A549 treated with dexamethasone at 1 μM for 4 hours (cell line): ENCODE measurements around the gene PCDH8. TPM values are rescaled to one million over a fixed set of nuclear protein-coding genes. Genes with fewer than 3 reads are reported as not detected.

Source experiments
- total RNA-seq: library from RNA; stranded (reverse); fragments of 200-300 nt; extraction: Qiagen RNA extraction; gene quantifications from 5 replicates; pipeline ENCODE4 v1.2.3, GENCODE V29; 2022

The PCDH8 gene, protein sequence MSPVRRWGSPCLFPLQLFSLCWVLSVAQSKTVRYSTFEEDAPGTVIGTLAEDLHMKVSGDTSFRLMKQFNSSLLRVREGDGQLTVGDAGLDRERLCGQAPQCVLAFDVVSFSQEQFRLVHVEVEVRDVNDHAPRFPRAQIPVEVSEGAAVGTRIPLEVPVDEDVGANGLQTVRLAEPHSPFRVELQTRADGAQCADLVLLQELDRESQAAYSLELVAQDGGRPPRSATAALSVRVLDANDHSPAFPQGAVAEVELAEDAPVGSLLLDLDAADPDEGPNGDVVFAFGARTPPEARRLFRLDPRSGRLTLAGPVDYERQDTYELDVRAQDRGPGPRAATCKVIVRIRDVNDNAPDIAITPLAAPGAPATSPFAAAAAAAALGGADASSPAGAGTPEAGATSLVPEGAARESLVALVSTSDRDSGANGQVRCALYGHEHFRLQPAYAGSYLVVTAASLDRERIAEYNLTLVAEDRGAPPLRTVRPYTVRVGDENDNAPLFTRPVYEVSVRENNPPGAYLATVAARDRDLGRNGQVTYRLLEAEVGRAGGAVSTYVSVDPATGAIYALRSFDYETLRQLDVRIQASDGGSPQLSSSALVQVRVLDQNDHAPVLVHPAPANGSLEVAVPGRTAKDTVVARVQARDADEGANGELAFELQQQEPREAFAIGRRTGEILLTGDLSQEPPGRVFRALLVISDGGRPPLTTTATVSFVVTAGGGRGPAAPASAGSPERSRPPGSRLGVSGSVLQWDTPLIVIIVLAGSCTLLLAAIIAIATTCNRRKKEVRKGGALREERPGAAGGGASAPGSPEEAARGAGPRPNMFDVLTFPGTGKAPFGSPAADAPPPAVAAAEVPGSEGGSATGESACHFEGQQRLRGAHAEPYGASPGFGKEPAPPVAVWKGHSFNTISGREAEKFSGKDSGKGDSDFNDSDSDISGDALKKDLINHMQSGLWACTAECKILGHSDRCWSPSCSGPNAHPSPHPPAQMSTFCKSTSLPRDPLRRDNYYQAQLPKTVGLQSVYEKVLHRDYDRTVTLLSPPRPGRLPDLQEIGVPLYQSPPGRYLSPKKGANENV
- total RNA-seq: not detected in 5 replicates

DNA sequence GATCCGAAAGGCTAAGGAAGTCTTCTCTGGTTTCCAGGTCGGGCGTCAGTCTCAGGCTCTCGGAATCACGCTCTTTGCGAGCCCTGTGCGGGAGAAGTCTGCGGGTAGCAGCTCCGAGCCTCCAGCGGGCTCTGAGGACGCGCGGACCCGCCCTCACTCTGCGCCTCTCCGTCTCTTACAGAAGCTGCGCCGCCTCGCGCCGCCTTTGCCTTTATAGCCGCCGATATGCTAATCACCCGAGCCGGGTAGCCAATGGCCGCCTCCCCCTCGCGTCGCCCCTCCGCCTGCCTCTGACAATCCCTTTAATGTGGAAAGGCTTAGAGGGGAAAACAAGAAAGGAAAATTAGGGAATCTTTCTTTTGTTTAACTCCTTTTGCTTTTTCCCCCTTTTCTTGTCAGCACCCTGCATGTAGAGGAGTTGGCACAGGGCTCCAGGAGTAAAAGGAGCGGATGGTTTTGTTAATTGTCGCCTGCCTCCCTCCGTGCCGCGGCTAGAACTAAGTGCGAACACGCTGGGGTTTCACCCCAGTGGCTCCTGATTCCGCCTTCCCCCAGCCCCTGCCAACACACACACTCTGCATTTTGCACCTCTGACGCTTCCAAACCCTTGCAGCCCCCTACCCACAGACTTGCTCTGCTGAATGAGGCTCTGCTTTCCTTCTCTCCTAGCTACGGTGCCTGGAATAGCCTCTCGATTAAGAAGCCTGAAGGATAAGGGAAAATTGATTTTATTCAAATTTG, at the start of gene PCDH8:
Gene PCDH8, minus strand, starts transcription at position 186 of the 741 bp plus-strand sequence. CDS start 204 bp downstream, outside the sequence.

Other genes with a start within 250 kb of the PCDH8 start
- 4.8 to 8.4 TPM (median 6.1 TPM) in 5 replicates for gene HNRNPA1L2, start 206.2 kb downstream of the PCDH8 start, total RNA-seq
- 38.0 to 45.1 TPM (median 42.2 TPM) in 5 replicates for gene SUGT1, start 195.8 kb downstream of the PCDH8 start, total RNA-seq
- not detected in 5 replicates for gene CNMD, start 108.8 kb downstream of the PCDH8 start, total RNA-seq
- gene OLFM4, start 180.2 kb upstream of the PCDH8 start, total RNA-seq: 0.02 TPM in 1 of 5 replicates, not detected in the others